GM10266 (cell line): ENCODE results near the gene BTK.

Experiments used
- DNase-seq: peaks from one replicate; pipeline ENCODE4 v3.0.0; 2012; ENCODE audit errors: extremely low spot score
- TF ChIP-seq, protein P1 (sequence below): IDR thresholded peaks from 2 replicates; pipeline ENCODE4 v1.5.1; 2012; ENCODE audit warnings: mild to moderate bottlenecking, low read depth; ENCODE audit not compliant: control insufficient read depth, insufficient read depth; ENCODE audit errors: missing control alignments

BTK gene

GRCh38 chrX:101377547-101377946, 8.4 kb downstream of the BTK start:
- TF ChIP-seq, protein P1, sequence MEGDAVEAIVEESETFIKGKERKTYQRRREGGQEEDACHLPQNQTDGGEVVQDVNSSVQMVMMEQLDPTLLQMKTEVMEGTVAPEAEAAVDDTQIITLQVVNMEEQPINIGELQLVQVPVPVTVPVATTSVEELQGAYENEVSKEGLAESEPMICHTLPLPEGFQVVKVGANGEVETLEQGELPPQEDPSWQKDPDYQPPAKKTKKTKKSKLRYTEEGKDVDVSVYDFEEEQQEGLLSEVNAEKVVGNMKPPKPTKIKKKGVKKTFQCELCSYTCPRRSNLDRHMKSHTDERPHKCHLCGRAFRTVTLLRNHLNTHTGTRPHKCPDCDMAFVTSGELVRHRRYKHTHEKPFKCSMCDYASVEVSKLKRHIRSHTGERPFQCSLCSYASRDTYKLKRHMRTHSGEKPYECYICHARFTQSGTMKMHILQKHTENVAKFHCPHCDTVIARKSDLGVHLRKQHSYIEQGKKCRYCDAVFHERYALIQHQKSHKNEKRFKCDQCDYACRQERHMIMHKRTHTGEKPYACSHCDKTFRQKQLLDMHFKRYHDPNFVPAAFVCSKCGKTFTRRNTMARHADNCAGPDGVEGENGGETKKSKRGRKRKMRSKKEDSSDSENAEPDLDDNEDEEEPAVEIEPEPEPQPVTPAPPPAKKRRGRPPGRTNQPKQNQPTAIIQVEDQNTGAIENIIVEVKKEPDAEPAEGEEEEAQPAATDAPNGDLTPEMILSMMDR: no peak
- no peak for DNase-seq

GRCh38 chrX:101370888-101371504, 15.0 kb downstream of the BTK start:
- TF ChIP-seq, protein P1: no peak
- no peak for DNase-seq

DNA sequence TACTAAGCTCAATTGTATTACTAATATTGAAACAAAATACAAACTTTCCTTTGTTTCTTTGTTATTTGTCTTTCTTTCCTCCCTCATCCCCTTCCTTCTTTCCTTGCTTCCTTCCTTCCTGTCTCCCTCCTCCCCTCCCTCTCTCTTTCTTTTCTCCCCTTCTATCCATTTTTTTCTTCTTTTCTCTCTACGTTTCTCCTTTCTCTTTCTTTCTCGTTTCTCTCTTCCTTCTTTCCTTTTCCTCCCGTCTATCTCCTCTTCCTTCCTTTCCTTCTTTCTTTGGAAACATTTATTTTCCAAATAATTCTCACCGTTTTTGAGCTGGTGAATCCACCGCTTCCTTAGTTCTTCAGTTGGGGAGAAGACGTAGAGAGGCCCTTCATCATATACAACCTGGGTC, 16.3 kb downstream of the BTK start:
- TF ChIP-seq, protein P1: no peak
- DNase-seq: no peak

GRCh38 chrX:101368800-101369199, 17.2 kb downstream of the BTK start:
- TF ChIP-seq, protein P1: no peak

GRCh38 chrX:101365301-101365795, 20.6 kb downstream of the BTK start:
- TF ChIP-seq, protein P1: no peak
- no peak for DNase-seq

More at GRCh38 chrX:101368800-101369199, 17.2 kb downstream of the BTK start:
- DNase-seq: no peak

DNA sequence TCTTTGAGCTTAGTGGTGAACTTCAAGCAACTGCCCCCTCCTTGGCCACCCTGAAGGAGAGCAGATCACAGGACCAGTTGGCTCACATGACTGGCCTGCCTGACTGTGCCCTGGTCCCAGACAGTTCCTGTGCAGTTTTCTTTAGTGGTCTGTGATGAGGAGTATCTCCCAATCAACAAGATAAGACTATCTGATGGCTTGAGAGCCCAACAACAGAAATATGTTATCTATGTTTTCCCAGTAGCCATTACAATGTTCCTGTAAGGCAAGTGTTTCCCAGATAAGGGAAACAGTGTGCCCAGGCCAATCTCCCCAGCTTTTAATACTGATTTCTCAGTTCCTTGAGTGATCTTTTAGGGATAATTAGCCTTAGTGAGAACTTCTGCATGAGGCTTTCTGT, 23.2 kb downstream of the BTK start:
- TF ChIP-seq, protein P1: no peak
- DNase-seq: no peak

- TF ChIP-seq, protein P1: no peak
- no peak for DNase-seq
Measured at GRCh38 chrX:101362116-101362515, 23.9 kb downstream of the BTK start.
